Stimulated activated naive B cell treated with anti-CD40 and anti-IgM and Interleukin-4, amounts not matched to agents 10 μg/mL and 1 μg/mL and 100 μg/mL, for 72 hours (primary cell): ENCODE measurements around the gene CCDC186.

Experiments
- ATAC-seq, 2 donors: fragments of 150-1000 bp; cut with Tn5 transposase; replicated peaks; 2 replicates each; pipeline ENCODE4 v1.10.0; 2021; ENCODE audit warnings: moderate library complexity in 1 of 2
- DNase-seq: peaks from one replicate; pipeline ENCODE4 v3.0.0; 2021
- H3K27ac Mint-ChIP-seq: one replicate; pipeline ENCODE4 v1.8.0; 2022; ENCODE audit warnings: mild to moderate bottlenecking, mixed read lengths
- H3K27me3 Mint-ChIP-seq, 2 donors: one replicate each; pipeline ENCODE4 v1.8.0; 2022; ENCODE audit warnings: mixed read lengths in 2 of 2
- H3K36me3 Mint-ChIP-seq, 2 donors: one replicate each; pipeline ENCODE4 v1.8.0; 2022; ENCODE audit warnings: mixed read lengths in 2 of 2, mild to moderate bottlenecking in 1 of 2
- H3K4me1 Mint-ChIP-seq, 2 donors: one replicate each; pipeline ENCODE4 v1.8.0; 2022; ENCODE audit warnings: mixed read lengths in 2 of 2, mild to moderate bottlenecking in 1 of 2
- H3K4me3 Mint-ChIP-seq, 2 donors: one replicate each; pipeline ENCODE4 v1.8.0; 2022; ENCODE audit warnings: mild to moderate bottlenecking in 2 of 2, mixed read lengths in 2 of 2, moderate library complexity in 1 of 2
- H3K9me3 Mint-ChIP-seq, 2 donors: one replicate each; pipeline ENCODE4 v1.8.0; 2022; ENCODE audit warnings: mixed read lengths in 2 of 2, mild to moderate bottlenecking in 1 of 2

Gene CCDC186

DNA sequence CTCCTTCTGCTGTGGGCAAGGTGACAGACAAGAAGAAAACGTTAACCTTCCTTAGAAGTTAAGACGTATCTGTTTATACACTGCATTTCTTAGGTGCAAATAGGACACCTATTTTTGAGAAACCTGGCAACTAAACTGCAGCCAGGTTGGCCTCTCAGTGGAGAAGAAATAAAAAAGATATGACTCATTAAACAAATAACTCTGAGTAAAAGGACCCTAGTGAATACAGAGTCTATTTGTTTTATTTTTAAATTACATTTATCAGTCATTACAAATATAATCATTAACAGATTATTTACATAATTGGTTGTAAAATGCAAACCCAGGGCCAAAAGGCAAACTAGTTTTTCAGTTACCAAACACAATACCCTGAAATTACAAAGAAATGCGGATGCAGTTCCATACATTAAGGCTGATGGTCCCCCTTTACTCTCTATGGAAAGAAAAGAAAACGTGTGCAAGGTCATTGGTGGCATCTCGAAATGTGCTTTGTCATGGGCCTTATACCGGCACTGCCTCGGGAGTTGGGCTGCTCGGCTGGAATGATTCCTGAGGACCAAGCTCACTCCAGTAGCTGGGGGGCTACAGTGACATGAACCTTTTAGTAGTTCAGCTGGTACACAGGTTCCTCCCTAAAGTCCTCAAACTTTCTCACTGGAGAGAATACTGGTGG lies 92.0 kb downstream of the CCDC186 start:
- Mint-ChIP-seq H3K36me3 (peaks cover 0 to 2% of the 10 kb centered on the region in 2 donors), H3K4me3 (no peak overlapping the region), H3K9me3 (peaks cover 0 to 1% of the 10 kb centered on the region in 2 donors), H3K4me1 (peaks cover 12 to 22% of the 10 kb centered on the region in 2 donors), H3K27me3 (peaks cover 0 to 5% of the 10 kb centered on the region in 2 donors), H3K27ac (no peak overlapping the region)
- DNase-seq, result no peak
- no peak for ATAC-seq

GRCh38 chr10:114079421-114079820 lies 94.6 kb downstream of the CCDC186 start:
- no peak for DNase-seq
- H3K9me3 Mint-ChIP-seq, result peaks cover 0 to 1% of the 10 kb centered on the region in 2 donors

GRCh38 chr10:114078346-114078745 lies 95.7 kb downstream of the CCDC186 start:
- H3K27me3 Mint-ChIP-seq, result peaks cover 0 to 5% of the 10 kb centered on the region in 2 donors
- H3K27ac Mint-ChIP-seq, result peak overlapping the region; percentile 76
- peaks cover 14 to 48% of the 10 kb centered on the region in 2 donors for H3K4me1 Mint-ChIP-seq
- H3K9me3 Mint-ChIP-seq, result peaks cover 0 to 1% of the 10 kb centered on the region in 2 donors
- peaks cover 0 to 2% of the 10 kb centered on the region in 2 donors for H3K36me3 Mint-ChIP-seq
- DNase-seq (no peak), ATAC-seq (no peak)
- no peak overlapping the region for H3K4me3 Mint-ChIP-seq

More at GRCh38 chr10:114079421-114079820, 94.6 kb downstream of the CCDC186 start:
- Mint-ChIP-seq H3K27me3 (peaks cover 0 to 5% of the 10 kb centered on the region in 2 donors), H3K4me3 (no peak overlapping the region), H3K27ac (no peak overlapping the region), H3K4me1 (peaks cover 10 to 37% of the 10 kb centered on the region in 2 donors), H3K36me3 (peaks cover 0 to 2% of the 10 kb centered on the region in 2 donors)
- no peak for ATAC-seq

- Mint-ChIP-seq H3K4me3 (no peak overlapping the region), H3K27me3 (peaks cover 0 to 5% of the 10 kb centered on the region in 2 donors), H3K9me3 (peaks cover 0 to 1% of the 10 kb centered on the region in 2 donors), H3K27ac (peak overlapping the region; percentile 76), H3K4me1 (peaks cover 17 to 53% of the 10 kb centered on the region in 2 donors), H3K36me3 (peaks cover 0 to 2% of the 10 kb centered on the region in 2 donors)
- DNase-seq, result no peak
- peak; percentile 26 for ATAC-seq
These were observed 96.2 kb downstream of the CCDC186 start for GRCh38 chr10:114077815-114078219.

- peak overlapping the region; percentile 76 for H3K27ac Mint-ChIP-seq
- DNase-seq, result no peak
- peaks cover 21 to 58% of the 10 kb centered on the region in 2 donors for H3K4me1 Mint-ChIP-seq
- peaks cover 0 to 2% of the 10 kb centered on the region in 2 donors for H3K36me3 Mint-ChIP-seq
- peaks cover 1 to 5% of the 10 kb centered on the region in 2 donors for H3K9me3 Mint-ChIP-seq
- peaks cover 0 to 5% of the 10 kb centered on the region in 2 donors for H3K27me3 Mint-ChIP-seq
- no peak overlapping the region for H3K4me3 Mint-ChIP-seq
- ATAC-seq, result peak; percentile 42 to 45
These were observed 96.7 kb downstream of the CCDC186 start for GRCh38 chr10:114077347-114077746.

DNA sequence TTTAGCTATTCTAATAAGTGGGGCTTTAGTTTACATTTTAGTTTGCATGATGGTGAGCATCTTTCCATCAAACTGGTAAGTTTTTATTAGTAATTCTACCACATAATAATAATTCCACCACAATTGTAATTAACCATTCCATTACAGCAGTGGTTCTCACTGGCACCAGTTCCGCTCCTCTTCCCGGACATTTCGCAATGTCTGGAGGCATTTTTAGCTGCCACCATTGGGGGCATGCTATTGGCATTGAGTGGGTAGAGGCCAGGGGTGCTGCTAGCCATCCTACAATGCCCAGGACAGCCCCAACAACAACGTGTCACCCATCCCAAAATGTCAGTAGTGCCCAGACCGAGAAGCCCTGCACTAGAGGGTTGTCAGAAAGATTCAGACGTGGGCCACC lies 98.9 kb downstream of the CCDC186 start:
- ATAC-seq, result no peak
- H3K9me3 Mint-ChIP-seq, result peaks cover 1 to 5% of the 10 kb centered on the region in 2 donors
- H3K27me3 Mint-ChIP-seq, result peaks cover 0 to 3% of the 10 kb centered on the region in 2 donors
- DNase-seq, result no peak
- H3K4me3 Mint-ChIP-seq, result no peak overlapping the region
- peaks cover 0 to 2% of the 10 kb centered on the region in 2 donors for H3K36me3 Mint-ChIP-seq
- peaks cover 32 to 80% of the 10 kb centered on the region in 2 donors for H3K4me1 Mint-ChIP-seq
- H3K27ac Mint-ChIP-seq, result peak overlapping the region; percentile 49

- Mint-ChIP-seq H3K9me3 (peaks cover 0 to 5% of the 10 kb centered on the region in 2 donors), H3K4me3 (peak overlapping the region; percentile 44 to 46), H3K27me3 (no peaks in the 10 kb centered on the region), H3K4me1 (peaks cover 29 to 71% of the 10 kb centered on the region in 2 donors), H3K36me3 (no peaks in the 10 kb centered on the region), H3K27ac (peak overlapping the region; percentile 71)
- ATAC-seq, result peak; percentile 63 to 65
- DNase-seq, result no peak
These were observed 100.4 kb downstream of the CCDC186 start for GRCh38 chr10:114073395-114074186.

- Mint-ChIP-seq H3K36me3 (peaks cover 0 to 2% of the 10 kb centered on the region in 2 donors), H3K4me3 (no peak overlapping the region), H3K4me1 (peaks cover 29 to 75% of the 10 kb centered on the region in 2 donors), H3K27ac (peak overlapping the region; percentile 89), H3K9me3 (peaks cover 0 to 5% of the 10 kb centered on the region in 2 donors), H3K27me3 (no peaks in the 10 kb centered on the region)
- ATAC-seq, result peak; percentile 74 to 76
- DNase-seq, result no peak
These were observed 102.8 kb downstream of the CCDC186 start for GRCh38 chr10:114071178-114071577.
